WTC11 (cell line): Measurements from ENCODE around the gene TLCD1. TPM values are rescaled to one million over a fixed set of nuclear protein-coding genes. Genes with fewer than 3 reads are reported as not detected.

ENCODE experiments used
- ATAC-seq: fragments of 200-7000 bp; cut with Tn5 transposase; 2 replicates; pipeline ENCODE4 v1.10.0; 2021; ENCODE audit warnings: mild to moderate bottlenecking, moderate library complexity
- CTCF ChIA-PET: fragments of 300-600 bp; sonication (Branson Sonifier 250); formaldehyde crosslinking; loops from one replicate; lab custom pipeline; 2021; ENCODE audit warnings: antibody characterized with exemption; lab: Charles Lee
- POLR2A ChIA-PET: fragments of 350-600 bp; sonication (Branson Sonifier 250); formaldehyde crosslinking; loops from one replicate; lab custom pipeline; 2021; ENCODE audit warnings: antibody characterized with exemption; lab: Charles Lee
- DNase-seq: peaks from one replicate; pipeline ENCODE4 v3.0.0; 2021; ENCODE audit warnings: low spot score
- H3K27ac Mint-ChIP-seq: 2 replicates; pipeline ENCODE4 v1.8.0; 2021; ENCODE audit warnings: mixed read lengths
- H3K27me3 Mint-ChIP-seq: 2 replicates; pipeline ENCODE4 v1.8.0; 2021; ENCODE audit warnings: low read depth, mild to moderate bottlenecking, moderate library complexity, mixed read lengths
- H3K36me3 Mint-ChIP-seq: 2 replicates; pipeline ENCODE4 v1.8.0; 2021; ENCODE audit warnings: mixed read lengths
- H3K4me1 Mint-ChIP-seq: 2 replicates; pipeline ENCODE4 v1.8.0; 2022; ENCODE audit warnings: mixed read lengths
- H3K4me3 Mint-ChIP-seq: 2 replicates; pipeline ENCODE4 v1.8.0; 2021; ENCODE audit warnings: mild to moderate bottlenecking, moderate library complexity, mixed read lengths
- H3K9me3 Mint-ChIP-seq: 2 replicates; pipeline ENCODE4 v1.8.0; 2021; ENCODE audit warnings: mixed read lengths
- CREB1 ChIP-seq: sonication (generic); formaldehyde crosslinking; IDR thresholded peaks from 2 replicates; pipeline ENCODE4 v1.8.0; 2023; ENCODE audit warnings: mild to moderate bottlenecking, missing genetic modification reagents
- CREM ChIP-seq: sonication (generic); formaldehyde crosslinking; IDR thresholded peaks from 2 replicates; pipeline ENCODE4 v1.8.1; 2022; ENCODE audit warnings: mild to moderate bottlenecking, missing genetic modification reagents, moderate library complexity
- ETV6 ChIP-seq: sonication (generic); formaldehyde crosslinking; IDR thresholded peaks from 2 replicates; pipeline ENCODE4 v1.8.1; 2022; ENCODE audit warnings: mild to moderate bottlenecking, missing genetic modification reagents
- FOXJ3 ChIP-seq: sonication (generic); formaldehyde crosslinking; IDR thresholded peaks from 2 replicates; pipeline ENCODE4 v1.9.0; 2021; ENCODE audit warnings: missing genetic modification reagents, mild to moderate bottlenecking, borderline replicate concordance
- NFYB ChIP-seq: sonication (generic); formaldehyde crosslinking; conservative IDR thresholded peaks from 2 replicates; pipeline ENCODE4 v1.8.0; 2022; ENCODE audit warnings: low read depth, missing genetic modification reagents
- PRRX2 ChIP-seq: fragments of 250-450 bp; sonication (Bioruptor Pico); IDR thresholded peaks from 2 replicates; pipeline ENCODE4 v1.8.0; 2021; ENCODE audit warnings: mild to moderate bottlenecking
- USF1 ChIP-seq: sonication (generic); formaldehyde crosslinking; IDR thresholded peaks from 2 replicates; pipeline ENCODE4 v1.8.0; 2022; ENCODE audit warnings: mild to moderate bottlenecking, missing genetic modification reagents
- total RNA-seq: library from RNA; stranded (reverse); gene quantifications from 3 replicates; pipeline ENCODE4 v1.2.3, GENCODE V29; 2021
- TF ChIP-seq, protein P1 (sequence below): fragments of 250-450 bp; sonication (Bioruptor Pico); IDR thresholded peaks from 2 replicates; pipeline ENCODE4 v1.9.0; 2021; ENCODE audit warnings: mild to moderate bottlenecking, borderline replicate concordance
- TF ChIP-seq, protein P2 (sequence below): sonication (generic); formaldehyde crosslinking; IDR thresholded peaks from 2 replicates; pipeline ENCODE4 v1.8.1; 2022; ENCODE audit warnings: low read depth, missing genetic modification reagents, borderline replicate concordance
- TF ChIP-seq, protein P3 (sequence below): fragments of 250-450 bp; sonication (Bioruptor Pico); IDR thresholded peaks from 2 replicates; pipeline ENCODE4 v1.9.0; 2021; ENCODE audit warnings: moderate library complexity, mild to moderate bottlenecking, inconsistent platforms, borderline replicate concordance
- TF ChIP-seq, protein P4 (sequence below): sonication (generic); formaldehyde crosslinking; IDR thresholded peaks from 2 replicates; pipeline ENCODE4 v1.8.0; 2022; ENCODE audit warnings: mild to moderate bottlenecking, missing genetic modification reagents
- TF ChIP-seq, protein P5 (sequence below): sonication (generic); formaldehyde crosslinking; IDR thresholded peaks from 2 replicates; pipeline ENCODE4 v1.8.1; 2023; ENCODE audit warnings: mild to moderate bottlenecking, moderate library complexity, missing genetic modification reagents
- TF ChIP-seq, protein P6 (sequence below): sonication (generic); formaldehyde crosslinking; IDR thresholded peaks from 2 replicates; pipeline ENCODE4 v1.8.1; 2023; ENCODE audit warnings: mild to moderate bottlenecking, missing genetic modification reagents

Gene TLCD1
- total RNA-seq, 1 experiment from 2014 or later: 36.0 TPM

DNA sequence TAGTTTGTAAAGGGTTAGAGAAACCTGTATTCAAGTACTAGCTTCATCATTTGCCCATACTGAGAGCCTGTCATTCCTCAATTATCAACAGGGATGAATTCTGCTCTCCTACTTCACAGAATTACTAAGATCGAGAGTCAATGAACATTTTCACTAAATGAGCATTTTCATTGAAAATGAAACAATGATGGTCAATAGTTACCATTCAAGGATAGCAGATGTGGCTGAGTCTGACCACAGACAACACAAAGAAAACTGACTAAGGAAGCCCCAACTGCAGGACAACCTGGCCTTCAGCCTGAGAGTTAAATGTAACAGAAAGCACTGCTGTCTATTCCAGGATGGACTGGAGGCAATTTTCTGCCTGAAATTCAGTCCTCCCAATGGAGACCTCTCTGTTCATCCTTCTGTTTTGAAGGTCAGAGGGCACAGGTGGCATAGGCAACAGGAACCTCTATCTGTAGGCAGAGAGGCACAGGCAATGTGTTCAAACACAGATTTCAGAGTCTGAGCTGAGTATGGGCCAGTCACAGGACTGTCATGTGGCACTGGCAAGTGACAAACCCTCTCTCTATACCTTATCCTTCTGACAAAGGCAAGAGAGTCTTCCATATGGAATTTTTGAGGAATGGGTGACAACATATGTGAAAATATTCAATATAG, 37.2 kb upstream of the TLCD1 start (continued):
- TF ChIP-seq, protein P1, sequence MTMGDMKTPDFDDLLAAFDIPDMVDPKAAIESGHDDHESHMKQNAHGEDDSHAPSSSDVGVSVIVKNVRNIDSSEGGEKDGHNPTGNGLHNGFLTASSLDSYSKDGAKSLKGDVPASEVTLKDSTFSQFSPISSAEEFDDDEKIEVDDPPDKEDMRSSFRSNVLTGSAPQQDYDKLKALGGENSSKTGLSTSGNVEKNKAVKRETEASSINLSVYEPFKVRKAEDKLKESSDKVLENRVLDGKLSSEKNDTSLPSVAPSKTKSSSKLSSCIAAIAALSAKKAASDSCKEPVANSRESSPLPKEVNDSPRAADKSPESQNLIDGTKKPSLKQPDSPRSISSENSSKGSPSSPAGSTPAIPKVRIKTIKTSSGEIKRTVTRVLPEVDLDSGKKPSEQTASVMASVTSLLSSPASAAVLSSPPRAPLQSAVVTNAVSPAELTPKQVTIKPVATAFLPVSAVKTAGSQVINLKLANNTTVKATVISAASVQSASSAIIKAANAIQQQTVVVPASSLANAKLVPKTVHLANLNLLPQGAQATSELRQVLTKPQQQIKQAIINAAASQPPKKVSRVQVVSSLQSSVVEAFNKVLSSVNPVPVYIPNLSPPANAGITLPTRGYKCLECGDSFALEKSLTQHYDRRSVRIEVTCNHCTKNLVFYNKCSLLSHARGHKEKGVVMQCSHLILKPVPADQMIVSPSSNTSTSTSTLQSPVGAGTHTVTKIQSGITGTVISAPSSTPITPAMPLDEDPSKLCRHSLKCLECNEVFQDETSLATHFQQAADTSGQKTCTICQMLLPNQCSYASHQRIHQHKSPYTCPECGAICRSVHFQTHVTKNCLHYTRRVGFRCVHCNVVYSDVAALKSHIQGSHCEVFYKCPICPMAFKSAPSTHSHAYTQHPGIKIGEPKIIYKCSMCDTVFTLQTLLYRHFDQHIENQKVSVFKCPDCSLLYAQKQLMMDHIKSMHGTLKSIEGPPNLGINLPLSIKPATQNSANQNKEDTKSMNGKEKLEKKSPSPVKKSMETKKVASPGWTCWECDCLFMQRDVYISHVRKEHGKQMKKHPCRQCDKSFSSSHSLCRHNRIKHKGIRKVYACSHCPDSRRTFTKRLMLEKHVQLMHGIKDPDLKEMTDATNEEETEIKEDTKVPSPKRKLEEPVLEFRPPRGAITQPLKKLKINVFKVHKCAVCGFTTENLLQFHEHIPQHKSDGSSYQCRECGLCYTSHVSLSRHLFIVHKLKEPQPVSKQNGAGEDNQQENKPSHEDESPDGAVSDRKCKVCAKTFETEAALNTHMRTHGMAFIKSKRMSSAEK (CRISPR knock-in tag): no peak

- peak overlapping the region; percentile 96 for H3K27ac Mint-ChIP-seq
- TF ChIP-seq, protein P2, sequence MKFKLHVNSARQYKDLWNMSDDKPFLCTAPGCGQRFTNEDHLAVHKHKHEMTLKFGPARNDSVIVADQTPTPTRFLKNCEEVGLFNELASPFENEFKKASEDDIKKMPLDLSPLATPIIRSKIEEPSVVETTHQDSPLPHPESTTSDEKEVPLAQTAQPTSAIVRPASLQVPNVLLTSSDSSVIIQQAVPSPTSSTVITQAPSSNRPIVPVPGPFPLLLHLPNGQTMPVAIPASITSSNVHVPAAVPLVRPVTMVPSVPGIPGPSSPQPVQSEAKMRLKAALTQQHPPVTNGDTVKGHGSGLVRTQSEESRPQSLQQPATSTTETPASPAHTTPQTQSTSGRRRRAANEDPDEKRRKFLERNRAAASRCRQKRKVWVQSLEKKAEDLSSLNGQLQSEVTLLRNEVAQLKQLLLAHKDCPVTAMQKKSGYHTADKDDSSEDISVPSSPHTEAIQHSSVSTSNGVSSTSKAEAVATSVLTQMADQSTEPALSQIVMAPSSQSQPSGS: no peak
- TF ChIP-seq, protein P3, sequence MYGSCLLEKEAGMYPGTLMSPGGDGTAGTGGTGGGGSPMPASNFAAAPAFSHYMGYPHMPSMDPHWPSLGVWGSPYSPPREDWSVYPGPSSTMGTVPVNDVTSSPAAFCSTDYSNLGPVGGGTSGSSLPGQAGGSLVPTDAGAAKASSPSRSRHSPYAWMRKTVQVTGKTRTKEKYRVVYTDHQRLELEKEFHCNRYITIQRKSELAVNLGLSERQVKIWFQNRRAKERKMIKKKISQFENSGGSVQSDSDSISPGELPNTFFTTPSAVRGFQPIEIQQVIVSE: no peak
- TF ChIP-seq, protein P4, sequence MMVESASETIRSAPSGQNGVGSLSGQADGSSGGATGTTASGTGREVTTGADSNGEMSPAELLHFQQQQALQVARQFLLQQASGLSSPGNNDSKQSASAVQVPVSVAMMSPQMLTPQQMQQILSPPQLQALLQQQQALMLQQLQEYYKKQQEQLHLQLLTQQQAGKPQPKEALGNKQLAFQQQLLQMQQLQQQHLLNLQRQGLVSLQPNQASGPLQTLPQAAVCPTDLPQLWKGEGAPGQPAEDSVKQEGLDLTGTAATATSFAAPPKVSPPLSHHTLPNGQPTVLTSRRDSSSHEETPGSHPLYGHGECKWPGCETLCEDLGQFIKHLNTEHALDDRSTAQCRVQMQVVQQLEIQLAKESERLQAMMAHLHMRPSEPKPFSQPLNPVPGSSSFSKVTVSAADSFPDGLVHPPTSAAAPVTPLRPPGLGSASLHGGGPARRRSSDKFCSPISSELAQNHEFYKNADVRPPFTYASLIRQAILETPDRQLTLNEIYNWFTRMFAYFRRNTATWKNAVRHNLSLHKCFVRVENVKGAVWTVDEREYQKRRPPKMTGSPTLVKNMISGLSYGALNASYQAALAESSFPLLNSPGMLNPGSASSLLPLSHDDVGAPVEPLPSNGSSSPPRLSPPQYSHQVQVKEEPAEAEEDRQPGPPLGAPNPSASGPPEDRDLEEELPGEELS (CRISPR knock-in tag): peak; percentile 10; the same call in 1 of the 2 replicates
- TF ChIP-seq ETV6 (CRISPR knock-in tag) (peak; percentile 98), USF1 (CRISPR knock-in tag) (no peak), NFYB (no peak), CREB1 (CRISPR knock-in tag) (0 out of 2 replicates have a peak, but pooled peaks have one; percentile 13), FOXJ3 (CRISPR knock-in tag) (no peak), PRRX2 (CRISPR knock-in tag) (no peak), CREM (CRISPR knock-in tag) (0 out of 2 replicates have a peak, but pooled peaks have one; percentile 48)
- TF ChIP-seq, protein P5, sequence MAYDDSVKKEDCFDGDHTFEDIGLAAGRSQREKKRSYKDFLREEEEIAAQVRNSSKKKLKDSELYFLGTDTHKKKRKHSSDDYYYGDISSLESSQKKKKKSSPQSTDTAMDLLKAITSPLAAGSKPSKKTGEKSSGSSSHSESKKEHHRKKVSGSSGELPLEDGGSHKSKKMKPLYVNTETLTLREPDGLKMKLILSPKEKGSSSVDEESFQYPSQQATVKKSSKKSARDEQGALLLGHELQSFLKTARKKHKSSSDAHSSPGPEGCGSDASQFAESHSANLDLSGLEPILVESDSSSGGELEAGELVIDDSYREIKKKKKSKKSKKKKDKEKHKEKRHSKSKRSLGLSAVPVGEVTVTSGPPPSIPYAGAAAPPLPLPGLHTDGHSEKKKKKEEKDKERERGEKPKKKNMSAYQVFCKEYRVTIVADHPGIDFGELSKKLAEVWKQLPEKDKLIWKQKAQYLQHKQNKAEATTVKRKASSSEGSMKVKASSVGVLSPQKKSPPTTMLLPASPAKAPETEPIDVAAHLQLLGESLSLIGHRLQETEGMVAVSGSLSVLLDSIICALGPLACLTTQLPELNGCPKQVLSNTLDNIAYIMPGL (CRISPR knock-in tag): 0 out of 2 replicates have a peak, but pooled peaks have one; percentile 41
- TF ChIP-seq, protein P6, sequence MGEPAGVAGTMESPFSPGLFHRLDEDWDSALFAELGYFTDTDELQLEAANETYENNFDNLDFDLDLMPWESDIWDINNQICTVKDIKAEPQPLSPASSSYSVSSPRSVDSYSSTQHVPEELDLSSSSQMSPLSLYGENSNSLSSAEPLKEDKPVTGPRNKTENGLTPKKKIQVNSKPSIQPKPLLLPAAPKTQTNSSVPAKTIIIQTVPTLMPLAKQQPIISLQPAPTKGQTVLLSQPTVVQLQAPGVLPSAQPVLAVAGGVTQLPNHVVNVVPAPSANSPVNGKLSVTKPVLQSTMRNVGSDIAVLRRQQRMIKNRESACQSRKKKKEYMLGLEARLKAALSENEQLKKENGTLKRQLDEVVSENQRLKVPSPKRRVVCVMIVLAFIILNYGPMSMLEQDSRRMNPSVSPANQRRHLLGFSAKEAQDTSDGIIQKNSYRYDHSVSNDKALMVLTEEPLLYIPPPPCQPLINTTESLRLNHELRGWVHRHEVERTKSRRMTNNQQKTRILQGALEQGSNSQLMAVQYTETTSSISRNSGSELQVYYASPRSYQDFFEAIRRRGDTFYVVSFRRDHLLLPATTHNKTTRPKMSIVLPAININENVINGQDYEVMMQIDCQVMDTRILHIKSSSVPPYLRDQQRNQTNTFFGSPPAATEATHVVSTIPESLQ (CRISPR knock-in tag): no peak
Observed at GRCh38 chr17:28760601-28761562, 34.8 kb upstream of the TLCD1 start.

More at GRCh38 chr17:28760601-28761562, 34.8 kb upstream of the TLCD1 start:
- H3K9me3 Mint-ChIP-seq: no peaks in the 10 kb centered on the region
- H3K27me3 Mint-ChIP-seq: no peaks in the 10 kb centered on the region
- H3K36me3 Mint-ChIP-seq: peaks cover 46% of the 10 kb centered on the region
- DNase-seq: peak; percentile 65
- peak overlapping the region; percentile 55 for H3K4me3 Mint-ChIP-seq
- H3K4me1 Mint-ChIP-seq: peaks cover 70% of the 10 kb centered on the region
- ChIA-PET CTCF (interaction anchor here (0.6 to 6.5 kb wide), 19 partner anchors 9 to 356 kb away, joined by 3 to 147 read pairs (median 6); partner anchors contain the start of genes DHRS13, FAM222B, FLOT2 and NEK8), POLR2A (interaction anchor here (0.6 to 2.0 kb wide), 9 partner anchors 8 to 49 kb away, joined by 3 to 13 read pairs (median 4); partner anchors contain the start of genes PROCA1, RPL23A and TLCD1)
- ATAC-seq: peak; percentile 79
